Astrocyte of the spinal cord (primary cell): ENCODE results near the gene LRRC74B.
A peak's percentile ranks its signal among the peaks of the same experiment; 100 is the strongest.
"Not testable (repeated sequence)": the region's sequence is repeated elsewhere in the genome, so short reads cannot be mapped to it uniquely, and the experiment has no call there.

Experiments used
- DNase-seq: peaks from one replicate; pipeline ENCODE4 v3.0.0; 2011; ENCODE audit warnings: low read depth, low spot score
- H3K4me3 ChIP-seq: 2 replicates; pipeline ENCODE4 v1.5.1; 2011; ENCODE audit warnings: low read depth, mild to moderate bottlenecking, low read length, moderate library complexity
- in situ Hi-C: cut with HindIII; loops from 2 replicates; pipeline ENCODE4 v1.10.0; 2017; ENCODE audit warnings: low sequenced_read_pairs
- TF ChIP-seq, protein P1 (sequence below): IDR thresholded peaks from 2 replicates; pipeline ENCODE4 v1.5.1; 2012; ENCODE audit warnings: low read depth, mild to moderate bottlenecking, low read length, inconsistent platforms

The LRRC74B gene

DNA sequence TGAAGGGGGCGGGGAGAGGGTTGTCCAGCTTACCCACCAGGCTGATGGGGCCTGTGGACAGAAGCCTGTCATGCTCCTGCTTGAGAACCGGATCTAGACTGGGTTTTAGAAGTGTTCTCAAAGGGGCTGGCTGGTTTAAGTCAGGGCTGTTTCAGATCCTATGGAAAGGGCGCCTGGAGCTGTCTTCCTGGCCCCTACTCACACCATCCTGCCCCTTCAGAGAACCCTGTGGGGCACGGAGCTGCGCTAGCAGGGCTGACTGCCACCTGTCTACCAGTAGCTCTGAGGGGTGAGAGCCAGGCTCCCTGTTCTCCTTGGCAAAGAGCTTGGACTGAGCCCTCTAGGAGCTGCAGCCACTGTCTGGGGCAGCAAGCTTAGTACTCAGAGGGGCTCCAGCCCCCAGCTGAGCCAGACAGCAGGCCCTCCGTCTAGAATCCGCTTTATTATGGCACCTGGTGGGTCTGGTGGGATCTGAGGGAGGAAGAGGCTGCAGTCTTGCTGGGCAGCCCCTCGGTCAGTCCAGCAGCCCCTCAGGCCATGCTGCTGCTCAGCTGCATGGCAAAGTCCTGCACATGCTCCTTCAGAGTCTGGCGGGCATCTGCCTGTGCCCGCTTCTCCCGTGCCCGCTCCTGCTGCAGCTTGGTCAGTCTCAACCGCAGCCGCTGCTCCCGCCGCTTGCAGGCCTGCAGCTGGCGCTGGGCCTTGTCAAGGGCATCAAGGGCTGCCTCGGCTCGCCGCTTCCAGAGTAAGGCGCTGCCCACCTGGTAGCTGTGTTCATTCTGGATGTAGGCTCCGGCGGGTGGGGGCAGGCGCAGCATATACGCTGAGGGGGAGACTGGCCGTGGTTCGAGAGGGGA, 46.2 kb upstream of the LRRC74B start:
- DNase-seq, result no peak
- in situ Hi-C loops, result no loop called here
- TF ChIP-seq, protein P1, sequence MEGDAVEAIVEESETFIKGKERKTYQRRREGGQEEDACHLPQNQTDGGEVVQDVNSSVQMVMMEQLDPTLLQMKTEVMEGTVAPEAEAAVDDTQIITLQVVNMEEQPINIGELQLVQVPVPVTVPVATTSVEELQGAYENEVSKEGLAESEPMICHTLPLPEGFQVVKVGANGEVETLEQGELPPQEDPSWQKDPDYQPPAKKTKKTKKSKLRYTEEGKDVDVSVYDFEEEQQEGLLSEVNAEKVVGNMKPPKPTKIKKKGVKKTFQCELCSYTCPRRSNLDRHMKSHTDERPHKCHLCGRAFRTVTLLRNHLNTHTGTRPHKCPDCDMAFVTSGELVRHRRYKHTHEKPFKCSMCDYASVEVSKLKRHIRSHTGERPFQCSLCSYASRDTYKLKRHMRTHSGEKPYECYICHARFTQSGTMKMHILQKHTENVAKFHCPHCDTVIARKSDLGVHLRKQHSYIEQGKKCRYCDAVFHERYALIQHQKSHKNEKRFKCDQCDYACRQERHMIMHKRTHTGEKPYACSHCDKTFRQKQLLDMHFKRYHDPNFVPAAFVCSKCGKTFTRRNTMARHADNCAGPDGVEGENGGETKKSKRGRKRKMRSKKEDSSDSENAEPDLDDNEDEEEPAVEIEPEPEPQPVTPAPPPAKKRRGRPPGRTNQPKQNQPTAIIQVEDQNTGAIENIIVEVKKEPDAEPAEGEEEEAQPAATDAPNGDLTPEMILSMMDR, result no peak
- H3K4me3 ChIP-seq, result no peak overlapping the region

DNA sequence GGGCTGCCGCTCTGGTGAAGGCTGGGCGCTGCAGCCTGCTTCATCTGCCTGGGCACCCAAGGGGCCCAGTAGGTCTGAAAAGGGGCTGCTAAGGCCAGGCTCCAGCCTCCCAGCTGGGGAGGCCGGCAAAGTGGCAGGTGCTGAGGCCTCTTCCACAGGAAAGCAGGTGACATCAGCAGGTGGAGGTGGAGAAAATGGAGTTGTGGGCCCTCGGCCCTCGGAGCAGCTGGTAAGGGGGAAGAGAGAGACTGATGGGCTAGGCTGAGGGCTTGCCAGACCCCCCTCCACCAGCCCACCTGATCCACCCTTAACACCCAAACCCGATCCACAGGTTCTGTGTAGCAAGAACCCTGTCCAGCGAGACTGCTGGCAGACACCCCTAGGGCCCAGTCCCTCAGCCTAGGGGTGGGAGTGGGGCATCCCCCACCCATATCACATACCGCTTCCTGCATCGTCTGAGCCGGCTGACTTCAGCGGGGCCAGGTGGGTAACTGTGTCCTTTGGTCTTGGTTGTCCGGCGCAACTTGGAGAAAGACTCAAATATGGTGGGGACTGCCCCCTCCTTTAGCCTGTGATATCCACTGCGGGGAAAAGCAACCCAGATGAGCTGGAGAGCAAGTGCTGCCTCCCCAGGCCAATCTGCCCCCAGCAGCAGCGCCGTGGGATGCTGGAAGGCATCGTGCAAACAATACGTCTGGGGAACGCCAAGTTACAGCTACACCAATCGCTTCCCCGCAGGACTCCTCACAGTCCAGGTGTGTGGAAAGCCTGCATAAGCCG, 45.3 kb upstream of the LRRC74B start:
- peak overlapping the region; percentile 75 for H3K4me3 ChIP-seq
- DNase-seq, result no peak
- in situ Hi-C loops, result no loop called here
- TF ChIP-seq, protein P1, result no peak

DNA sequence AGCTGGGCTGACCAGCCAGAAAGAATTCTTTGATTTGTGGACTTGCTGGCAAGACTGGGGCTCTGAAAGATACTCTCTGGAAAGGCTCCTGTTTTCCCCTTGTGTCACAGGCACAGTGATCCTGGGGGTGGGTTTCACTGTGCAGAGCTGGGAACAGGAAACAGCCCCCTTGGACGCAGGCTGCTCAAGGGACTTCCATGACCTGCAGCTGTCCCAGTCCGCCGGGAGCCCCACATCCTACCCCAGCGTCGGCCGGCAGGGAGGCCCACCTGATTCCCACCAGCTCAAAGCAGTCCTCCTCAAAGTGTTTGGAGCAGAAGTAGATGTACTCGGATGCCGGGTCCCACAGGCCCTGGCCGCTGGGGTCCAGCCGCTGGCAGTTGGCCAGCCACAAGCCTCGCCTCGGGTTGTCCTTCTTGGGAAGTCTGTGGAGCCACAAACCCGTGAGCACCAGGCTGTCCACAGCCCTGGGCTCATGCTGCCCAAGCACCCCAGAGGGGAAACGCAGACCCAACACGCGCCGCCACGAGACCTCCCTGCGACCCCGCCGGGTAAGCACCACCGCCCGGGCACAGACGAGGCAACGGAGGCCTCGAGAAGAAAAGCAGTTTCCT, 44.7 kb upstream of the LRRC74B start:
- TF ChIP-seq, protein P1, result no peak
- in situ Hi-C loops, result no loop called here
- DNase-seq, result no peak
- H3K4me3 ChIP-seq, result peak overlapping the region; percentile 75

DNA sequence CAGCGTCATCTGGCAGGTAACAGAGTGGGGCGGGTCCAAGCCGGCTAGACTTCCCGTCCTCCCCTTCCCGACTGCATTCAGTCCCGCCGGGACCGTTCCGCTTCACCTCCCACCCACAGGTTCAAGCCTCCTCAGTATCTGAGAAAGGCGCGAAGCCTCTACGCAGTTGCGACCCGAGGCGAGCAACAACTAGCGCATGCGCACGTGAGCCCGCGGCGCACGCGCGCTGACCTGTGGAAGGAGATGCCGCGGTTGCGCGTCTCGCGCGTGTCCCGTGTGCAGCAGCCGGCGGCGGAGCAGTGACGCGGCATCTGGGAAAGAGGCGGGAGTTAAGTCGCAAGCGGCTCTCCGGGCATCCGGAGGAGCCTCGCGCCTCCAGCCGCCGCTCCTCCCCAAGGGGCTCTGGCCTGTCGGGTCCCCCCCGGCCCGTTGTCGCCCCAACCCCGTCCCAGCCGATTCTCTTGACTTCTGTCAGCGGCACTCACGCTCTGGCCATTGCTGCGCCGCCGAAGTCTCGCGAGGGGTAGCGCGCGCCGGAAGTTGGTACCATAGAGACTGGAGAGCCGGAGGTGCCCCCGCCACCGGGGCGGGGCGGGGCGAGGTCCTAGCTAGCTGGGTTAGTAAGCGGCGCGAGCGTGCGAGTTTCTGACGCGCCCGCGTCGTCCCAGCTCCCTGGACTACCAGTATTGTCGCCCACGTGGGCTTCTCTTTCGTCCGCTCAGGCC, 44.0 kb upstream of the LRRC74B start, which contains the start of gene THAP7:
THAP7 (minus strand) TSS at position 518 of the 725 bp plus-strand sequence; CDS start at position 311, 207 bp downstream.
- TF ChIP-seq, protein P1, result no peak
- H3K4me3 ChIP-seq, result peak within 1 kb of the TSS; percentile 75
- in situ Hi-C loops, result no loop called here
- peak; percentile 96 for DNase-seq

DNA sequence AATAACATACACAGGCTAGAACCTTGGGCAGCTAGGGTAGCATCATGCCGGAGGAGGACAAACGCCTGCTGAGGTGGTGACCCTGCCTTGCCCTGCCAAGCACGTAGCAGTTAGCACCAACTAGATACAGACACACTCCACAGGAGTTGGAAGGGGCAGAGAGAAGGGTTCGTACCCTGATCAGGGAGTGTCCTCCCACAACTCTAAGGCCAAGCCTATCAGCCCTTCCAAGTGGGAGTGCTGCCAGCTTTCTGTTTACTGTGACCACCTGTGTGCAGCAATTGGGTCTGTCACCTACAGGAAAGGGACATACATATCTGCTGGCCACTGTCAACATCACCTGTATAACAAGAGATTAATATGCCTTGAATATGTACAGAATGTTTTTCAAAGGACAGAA, 42.0 kb upstream of the LRRC74B start:
- H3K4me3 ChIP-seq, result no peak overlapping the region

DNA sequence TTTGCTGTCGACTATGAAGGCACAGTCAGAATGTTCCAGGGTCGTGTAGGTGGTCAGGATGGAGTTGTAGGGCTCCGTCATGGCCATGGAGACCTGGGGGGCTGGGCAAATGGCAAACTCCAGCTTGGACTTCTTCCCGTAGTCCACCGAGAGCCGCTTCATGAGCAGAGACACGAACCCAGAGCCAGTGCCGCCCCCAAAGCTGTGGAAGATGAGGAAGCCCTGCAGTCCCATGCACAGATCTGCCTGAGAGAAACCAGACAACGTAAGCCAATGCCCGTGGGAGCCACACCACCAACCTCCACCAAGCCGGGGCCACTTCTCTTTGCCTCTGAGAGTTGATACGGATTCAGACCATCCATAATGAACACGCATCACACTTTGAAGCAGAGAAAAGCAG, 36.5 kb upstream of the LRRC74B start:
- in situ Hi-C loops, DNase-seq, H3K4me3 ChIP-seq: not testable (repeated sequence)

More for the DNA sequence above, 42.0 kb upstream of the LRRC74B start:
- DNase-seq, result no peak
- TF ChIP-seq, protein P1, result no peak
- in situ Hi-C loops, result no loop called here
